KMS-11 (cell line): ENCODE data around the gene FUBP3.

Experiments
- H2AFZ ChIP-seq: fragments of 200-600 bp; sonication (generic); 2 replicates; pipeline ENCODE4 v1.6.1; 2016; ENCODE audit warnings: antibody characterized with exemption, mixed run types, low read depth
- H3K27ac ChIP-seq: fragments of 200-600 bp; sonication (generic); 2 replicates; pipeline ENCODE4 v1.6.1; 2016; ENCODE audit warnings: mild to moderate bottlenecking, mixed run types
- H3K27me3 ChIP-seq: fragments of 200-600 bp; sonication (generic); 2 replicates; pipeline ENCODE4 v1.6.1; 2017; ENCODE audit warnings: mild to moderate bottlenecking, low read depth, mixed run types, moderate library complexity; ENCODE audit not compliant: insufficient read depth
- H3K36me3 ChIP-seq: fragments of 200-600 bp; sonication (generic); 2 replicates; pipeline ENCODE4 v1.6.1; 2017; ENCODE audit warnings: mild to moderate bottlenecking, mixed run types; ENCODE audit not compliant: insufficient read depth
- H3K4me1 ChIP-seq: fragments of 200-600 bp; sonication (generic); 2 replicates; pipeline ENCODE4 v1.6.1; 2016; ENCODE audit warnings: mild to moderate bottlenecking, low read depth, mixed run types; ENCODE audit not compliant: poor library complexity, severe bottlenecking
- H3K4me2 ChIP-seq: fragments of 200-600 bp; sonication (generic); 2 replicates; pipeline ENCODE4 v1.7.0; 2016; ENCODE audit warnings: mild to moderate bottlenecking, mixed run types
- H3K4me3 ChIP-seq: fragments of 200-600 bp; sonication (generic); IDR thresholded peaks from 2 replicates; pipeline ENCODE4 v1.6.1; 2017; ENCODE audit warnings: low read depth, low read length, mixed read lengths; ENCODE audit not compliant: insufficient read depth
- H3K79me2 ChIP-seq: fragments of 200-600 bp; sonication (generic); 2 replicates; pipeline ENCODE4 v1.6.1; 2016; ENCODE audit warnings: low read depth, mixed run types; ENCODE audit not compliant: insufficient read depth
- H3K9ac ChIP-seq: fragments of 200-600 bp; sonication (generic); 2 replicates; pipeline ENCODE4 v1.6.1; 2016; ENCODE audit warnings: mild to moderate bottlenecking, mixed run types
- H4K20me1 ChIP-seq: fragments of 200-600 bp; sonication (generic); 2 replicates; pipeline ENCODE4 v1.6.1; 2016; ENCODE audit warnings: mild to moderate bottlenecking, mixed run types; ENCODE audit not compliant: insufficient read depth
- TF ChIP-seq, protein P1 (sequence below): fragments of 200-600 bp; sonication (generic); conservative IDR thresholded peaks from 2 replicates; pipeline ENCODE4 v1.6.1; 2017; ENCODE audit warnings: low read depth, mild to moderate bottlenecking, antibody characterized with exemption, low read length, moderate library complexity, mixed read lengths

The FUBP3 gene

DNA sequence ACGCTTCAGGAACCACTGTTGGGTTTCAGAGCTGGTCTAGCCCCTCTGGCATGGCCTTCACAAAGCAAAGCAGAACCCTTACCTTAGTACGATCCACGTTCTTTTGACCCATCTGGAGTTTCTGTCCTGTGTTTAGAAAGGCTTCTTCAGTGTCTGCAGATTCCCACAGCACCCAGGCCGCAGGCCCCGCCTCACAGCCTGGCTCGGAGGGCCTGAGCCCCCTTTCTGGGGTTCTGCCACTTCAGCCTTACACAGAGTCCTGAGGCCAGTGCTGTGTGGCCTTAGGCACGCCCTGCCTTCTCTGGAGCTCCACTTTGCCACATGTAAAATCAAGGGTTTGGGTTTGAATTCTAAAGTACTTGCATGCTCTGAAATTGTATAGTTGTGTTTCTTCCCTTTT, 53.5 kb downstream of the FUBP3 start:
- Histone ChIP-seq H3K36me3 (no peaks in the 10 kb centered on the region), H3K4me2 (no peak overlapping the region), H3K79me2 (no peaks in the 10 kb centered on the region), H2AFZ (no peak overlapping the region), H3K4me3 (no peak overlapping the region), H4K20me1 (no peaks in the 10 kb centered on the region), H3K27me3 (no peaks in the 10 kb centered on the region), H3K27ac (no peak overlapping the region), H3K9ac (no peak overlapping the region), H3K4me1 (no peaks in the 10 kb centered on the region)
- TF ChIP-seq, protein P1, sequence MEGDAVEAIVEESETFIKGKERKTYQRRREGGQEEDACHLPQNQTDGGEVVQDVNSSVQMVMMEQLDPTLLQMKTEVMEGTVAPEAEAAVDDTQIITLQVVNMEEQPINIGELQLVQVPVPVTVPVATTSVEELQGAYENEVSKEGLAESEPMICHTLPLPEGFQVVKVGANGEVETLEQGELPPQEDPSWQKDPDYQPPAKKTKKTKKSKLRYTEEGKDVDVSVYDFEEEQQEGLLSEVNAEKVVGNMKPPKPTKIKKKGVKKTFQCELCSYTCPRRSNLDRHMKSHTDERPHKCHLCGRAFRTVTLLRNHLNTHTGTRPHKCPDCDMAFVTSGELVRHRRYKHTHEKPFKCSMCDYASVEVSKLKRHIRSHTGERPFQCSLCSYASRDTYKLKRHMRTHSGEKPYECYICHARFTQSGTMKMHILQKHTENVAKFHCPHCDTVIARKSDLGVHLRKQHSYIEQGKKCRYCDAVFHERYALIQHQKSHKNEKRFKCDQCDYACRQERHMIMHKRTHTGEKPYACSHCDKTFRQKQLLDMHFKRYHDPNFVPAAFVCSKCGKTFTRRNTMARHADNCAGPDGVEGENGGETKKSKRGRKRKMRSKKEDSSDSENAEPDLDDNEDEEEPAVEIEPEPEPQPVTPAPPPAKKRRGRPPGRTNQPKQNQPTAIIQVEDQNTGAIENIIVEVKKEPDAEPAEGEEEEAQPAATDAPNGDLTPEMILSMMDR = no peak

DNA sequence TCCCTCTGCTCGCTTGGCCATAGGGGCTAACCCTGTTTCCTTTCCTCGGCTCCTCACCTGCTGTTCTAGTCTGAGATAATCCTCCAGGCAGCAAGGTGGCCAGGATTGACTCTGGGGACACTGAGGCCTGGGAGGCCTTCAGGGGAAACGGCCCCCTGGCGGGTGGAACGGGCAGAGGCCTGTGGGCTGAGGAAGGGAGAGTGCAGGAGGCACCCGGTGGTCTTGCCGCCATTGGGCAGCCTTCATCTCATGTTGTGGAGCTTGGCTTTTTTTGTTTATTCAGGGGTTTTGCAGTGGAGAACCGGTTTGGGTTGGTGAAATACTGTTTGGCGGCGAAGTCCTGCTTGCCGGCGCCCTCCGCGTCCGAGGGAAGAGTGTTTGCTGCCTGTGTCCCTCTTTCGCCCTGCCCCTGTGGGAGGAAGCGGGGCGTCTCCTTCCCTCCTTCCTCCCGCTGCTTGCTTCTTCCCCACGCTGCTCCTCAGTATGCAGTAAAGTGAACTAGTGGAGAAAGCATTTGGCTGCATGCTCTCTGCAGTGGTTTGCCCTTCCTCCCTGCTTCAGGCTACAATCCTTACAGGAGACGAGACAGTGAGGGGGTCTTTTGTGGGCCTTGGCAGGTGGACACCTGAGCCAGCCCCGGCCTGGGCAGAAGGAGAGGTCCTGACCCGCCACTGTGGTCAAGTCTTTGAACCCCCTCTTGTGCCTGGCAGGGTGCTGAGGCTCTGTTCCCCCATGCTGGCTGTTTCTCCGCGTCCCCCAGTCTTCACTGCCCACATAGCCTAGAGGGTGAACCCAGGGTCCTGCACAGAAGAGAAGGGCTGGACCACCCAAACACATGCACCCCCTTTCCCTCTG, 54.2 kb downstream of the FUBP3 start:
- TF ChIP-seq, protein P1 = no peak
- H3K4me2 ChIP-seq = no peak overlapping the region
- H3K9ac ChIP-seq = no peak overlapping the region
- no peaks in the 10 kb centered on the region for H3K36me3 ChIP-seq
- H3K4me3 ChIP-seq = no peak overlapping the region
- H4K20me1 ChIP-seq = no peaks in the 10 kb centered on the region
- H3K27me3 ChIP-seq = no peaks in the 10 kb centered on the region
- H3K4me1 ChIP-seq = no peaks in the 10 kb centered on the region
- no peak overlapping the region for H2AFZ ChIP-seq
- H3K79me2 ChIP-seq = no peaks in the 10 kb centered on the region
- H3K27ac ChIP-seq = no peak overlapping the region

DNA sequence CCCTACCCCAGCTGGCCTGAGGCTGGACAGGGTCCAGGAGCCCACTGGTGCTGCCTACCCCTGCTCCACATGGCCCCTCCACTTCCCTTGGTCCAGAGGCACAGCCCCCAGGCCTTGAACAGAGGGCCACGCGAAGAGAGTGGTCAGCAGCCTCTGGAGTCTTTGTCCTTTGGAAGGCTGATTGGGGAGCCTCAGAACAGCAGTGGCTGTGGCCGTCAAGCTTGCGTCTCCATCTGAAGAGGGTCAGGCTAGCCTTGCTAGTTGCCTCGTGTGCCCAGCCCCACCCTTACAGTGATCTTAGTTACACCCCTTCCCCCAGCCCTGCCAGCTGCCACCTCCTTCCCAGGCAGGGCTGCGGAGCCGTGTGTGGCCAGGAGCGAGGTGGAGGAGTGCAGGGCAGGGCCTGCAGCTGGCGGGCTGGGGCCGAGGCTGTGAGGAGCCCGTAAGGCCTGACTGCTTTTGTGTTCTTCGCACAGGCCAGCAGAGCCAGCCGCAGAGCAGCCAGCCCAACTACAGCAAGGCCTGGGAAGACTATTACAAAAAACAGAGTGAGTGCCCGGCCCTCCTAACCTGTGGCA, 54.9 kb downstream of the FUBP3 start:
- Histone ChIP-seq H3K4me3 (no peak overlapping the region), H3K4me2 (no peak overlapping the region), H3K27ac (no peak overlapping the region), H3K4me1 (no peaks in the 10 kb centered on the region), H3K79me2 (no peaks in the 10 kb centered on the region), H3K36me3 (no peaks in the 10 kb centered on the region), H3K27me3 (no peaks in the 10 kb centered on the region), H2AFZ (no peak overlapping the region), H4K20me1 (no peaks in the 10 kb centered on the region), H3K9ac (no peak overlapping the region)
- TF ChIP-seq, protein P1 = no peak

DNA sequence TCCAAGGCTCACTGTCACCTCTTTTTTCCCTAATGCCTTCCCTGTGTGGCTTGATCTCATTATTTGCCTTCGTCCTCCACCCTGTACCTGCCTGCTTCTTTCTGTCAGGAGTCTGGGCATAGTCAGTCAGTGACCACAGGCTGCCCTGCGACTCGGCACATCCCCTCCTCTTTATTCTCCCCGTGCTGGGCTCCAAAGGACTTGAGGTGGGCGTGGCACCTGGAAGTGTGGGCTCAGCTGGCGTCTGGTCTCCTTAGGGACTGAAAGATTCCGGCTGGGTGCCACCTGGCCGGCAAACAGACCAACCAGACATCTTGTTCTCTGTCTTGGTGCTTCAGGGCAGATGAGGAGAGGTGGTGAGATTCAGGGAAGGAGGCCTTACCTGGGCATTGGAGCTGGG, 55.4 kb downstream of the FUBP3 start:
- Histone ChIP-seq H3K4me2 (no peak overlapping the region), H2AFZ (no peak overlapping the region), H3K27me3 (no peaks in the 10 kb centered on the region), H3K36me3 (no peaks in the 10 kb centered on the region), H3K27ac (no peak overlapping the region), H3K4me1 (no peaks in the 10 kb centered on the region), H3K79me2 (no peaks in the 10 kb centered on the region), H3K9ac (no peak overlapping the region), H3K4me3 (no peak overlapping the region), H4K20me1 (no peaks in the 10 kb centered on the region)
- TF ChIP-seq, protein P1 = no peak
